Measurements from ENCODE around the gene CCDC51. TPM values are rescaled to one million over a fixed set of nuclear protein-coding genes. Genes with fewer than 3 reads are reported as not detected.

CCDC51 gene
- total and polyA plus RNA-seq, 2 donors (not counting 1 experiment from before 2014, with no cell fraction given) = 5.0 to 5.9 TPM

DNA sequence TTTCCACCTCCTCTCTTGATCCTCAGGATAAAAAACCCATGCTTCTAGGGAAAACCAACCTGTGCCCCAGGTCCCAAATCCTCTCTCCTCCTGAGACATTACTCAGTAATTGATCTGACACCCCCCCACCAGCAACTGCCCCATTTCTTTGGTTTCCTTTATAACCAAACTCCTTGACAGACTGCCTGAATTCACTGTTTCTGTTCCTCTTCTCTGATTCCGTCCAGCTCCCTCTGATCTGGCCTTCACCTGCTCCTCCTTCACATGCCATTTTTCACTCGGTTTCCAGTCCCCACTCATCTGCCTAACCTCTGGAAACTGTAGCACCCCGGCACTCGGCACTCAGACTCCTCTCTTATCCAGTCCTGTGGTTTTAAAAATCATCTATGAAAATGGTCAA, 2.1 kb downstream of the CCDC51 start:
- H3K4me1 ChIP-seq (ENCODE audit: control insufficient read depth in 2 of 2, insufficient read depth in 2 of 2, low read length in 2 of 2) = peaks cover 19 to 27% of the 10 kb centered on the region in 2 donors
- intact Hi-C loops (cut with micrococcal nuclease) = no loop called here
- DNase-seq = no peak

DNA sequence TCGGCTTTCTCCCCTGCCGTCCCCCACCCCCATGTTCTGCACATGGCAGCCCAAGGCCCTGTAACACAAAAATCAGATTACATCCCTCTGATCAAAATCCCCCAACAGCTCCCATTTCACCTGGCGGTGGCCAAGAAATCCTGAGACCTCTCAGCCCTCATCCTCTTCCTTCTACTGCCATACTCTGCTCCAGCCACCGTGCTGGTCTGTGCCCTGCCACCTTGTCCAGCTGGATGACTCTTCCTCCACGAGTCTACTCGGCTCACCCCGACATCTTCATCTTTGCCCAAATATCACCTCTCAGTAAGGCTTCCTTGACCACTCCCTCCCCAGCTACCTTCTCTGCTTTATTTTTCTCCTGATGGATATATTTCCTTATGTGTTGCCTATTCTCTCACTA, 3.1 kb downstream of the CCDC51 start:
- Histone ChIP-seq H3K9me3 (ENCODE audit: control extremely low read depth in 1 of 3, control insufficient read depth in 2 of 3, insufficient read depth in 1 of 3, low read length in 2 of 3) (no peaks in the 10 kb centered on the region), H3K4me2 (replicated peaks; ENCODE audit: low read depth, low read length, poor library complexity, severe bottlenecking) (no peak overlapping the region), H3K4me3 (ENCODE audit: control extremely low read depth in 1 of 5, extremely low read depth in 1 of 5, insufficient read depth in 1 of 5, low read depth in 2 of 5, low read length in 4 of 5) (no peak overlapping the region), H3K4me1 (ENCODE audit: control insufficient read depth in 2 of 2, insufficient read depth in 2 of 2, low read length in 2 of 2) (peaks cover 17 to 25% of the 10 kb centered on the region in 2 donors), H3K36me3 (replicated peaks in 1 of 2; ENCODE audit: control extremely low read depth in 1 of 2, control insufficient read depth in 1 of 2, extremely low read depth in 1 of 2, insufficient read depth in 2 of 2, low read length in 1 of 2) (peaks cover 0 to 21% of the 10 kb centered on the region in 2 experiments), H4K20me1 (ENCODE audit: control insufficient read depth, insufficient read depth, low read length, poor library complexity, severe bottlenecking) (no peaks in the 10 kb centered on the region), H3K9ac (ENCODE audit: low read length) (no peak overlapping the region), H3K79me2 (ENCODE audit: control insufficient read depth, insufficient read depth, low read length) (peaks cover 46% of the 10 kb centered on the region), H2AFZ (ENCODE audit: insufficient read depth, low read depth, low read length, poor library complexity, severe bottlenecking) (no peak overlapping the region), H3K27ac (ENCODE audit: low read length in 2 of 2) (peak overlapping the region in 1 of 2 donors; percentile 47), H3K27me3 (replicated peaks in 1 of 4; ENCODE audit: control extremely low read depth in 1 of 4, control insufficient read depth in 3 of 4, insufficient read depth in 4 of 4, low read length in 3 of 4) (no peaks in the 10 kb centered on the region)
- Mint-ChIP-seq H3K4me1 (peaks cover 29% of the 10 kb centered on the region), H3K27ac (no peak overlapping the region), H3K9me3 (ENCODE audit: insufficient read depth) (no peaks in the 10 kb centered on the region), H3K4me3 (no peak overlapping the region), H3K27me3 (no peaks in the 10 kb centered on the region)
- ATAC-seq (ENCODE audit: low read depth) = no peak
- CTCF ChIA-PET = interaction anchor here (0.7 to 13.4 kb wide), 40 partner anchors 11 to 348 kb away, joined by 3 to 330 read pairs (median 8); partner anchors contain the start of genes ATRIP, CDC25A, PFKFB4 and SHISA5
- POLR2A ChIA-PET = interaction anchor here (1.2 kb wide), 1 partner anchor 36 kb away, joined by 5 read pairs; no protein-coding TSS in a partner anchor
- no peak for TF ChIP-seq EZH2 (IDR thresholded peaks at IDR 0.05; ENCODE audit: borderline replicate concordance, insufficient read depth, low read depth, low read length, poor library complexity, severe bottlenecking)
- TF ChIP-seq, protein P1, sequence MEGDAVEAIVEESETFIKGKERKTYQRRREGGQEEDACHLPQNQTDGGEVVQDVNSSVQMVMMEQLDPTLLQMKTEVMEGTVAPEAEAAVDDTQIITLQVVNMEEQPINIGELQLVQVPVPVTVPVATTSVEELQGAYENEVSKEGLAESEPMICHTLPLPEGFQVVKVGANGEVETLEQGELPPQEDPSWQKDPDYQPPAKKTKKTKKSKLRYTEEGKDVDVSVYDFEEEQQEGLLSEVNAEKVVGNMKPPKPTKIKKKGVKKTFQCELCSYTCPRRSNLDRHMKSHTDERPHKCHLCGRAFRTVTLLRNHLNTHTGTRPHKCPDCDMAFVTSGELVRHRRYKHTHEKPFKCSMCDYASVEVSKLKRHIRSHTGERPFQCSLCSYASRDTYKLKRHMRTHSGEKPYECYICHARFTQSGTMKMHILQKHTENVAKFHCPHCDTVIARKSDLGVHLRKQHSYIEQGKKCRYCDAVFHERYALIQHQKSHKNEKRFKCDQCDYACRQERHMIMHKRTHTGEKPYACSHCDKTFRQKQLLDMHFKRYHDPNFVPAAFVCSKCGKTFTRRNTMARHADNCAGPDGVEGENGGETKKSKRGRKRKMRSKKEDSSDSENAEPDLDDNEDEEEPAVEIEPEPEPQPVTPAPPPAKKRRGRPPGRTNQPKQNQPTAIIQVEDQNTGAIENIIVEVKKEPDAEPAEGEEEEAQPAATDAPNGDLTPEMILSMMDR (IDR thresholded peaks at IDR 0.05) = no peak
- 98% methylated on average over 7 of the region's 7 CpGs for WGBS (ENCODE audit: insufficient coverage)
- intact Hi-C loops (cut with micrococcal nuclease) = loop anchor here (1.0 kb wide), 4 partner anchors 36 to 205 kb away; no protein-coding TSS in a partner anchor
- DNase-seq = no peak

More for the DNA sequence above, 2.1 kb downstream of the CCDC51 start:
- Histone ChIP-seq H3K9ac (ENCODE audit: low read length) (no peak overlapping the region), H3K27me3 (replicated peaks in 1 of 4; ENCODE audit: control extremely low read depth in 1 of 4, control insufficient read depth in 3 of 4, insufficient read depth in 4 of 4, low read length in 3 of 4) (no peaks in the 10 kb centered on the region), H3K4me3 (ENCODE audit: control extremely low read depth in 1 of 5, extremely low read depth in 1 of 5, insufficient read depth in 1 of 5, low read depth in 2 of 5, low read length in 4 of 5) (no peak overlapping the region), H4K20me1 (ENCODE audit: control insufficient read depth, insufficient read depth, low read length, poor library complexity, severe bottlenecking) (peaks cover 4% of the 10 kb centered on the region), H3K79me2 (ENCODE audit: control insufficient read depth, insufficient read depth, low read length) (peaks cover 51% of the 10 kb centered on the region), H3K4me2 (replicated peaks; ENCODE audit: low read depth, low read length, poor library complexity, severe bottlenecking) (no peak overlapping the region), H2AFZ (ENCODE audit: insufficient read depth, low read depth, low read length, poor library complexity, severe bottlenecking) (no peak overlapping the region), H3K27ac (ENCODE audit: low read length in 2 of 2) (peak overlapping the region in 1 of 2 donors; percentile 9), H3K36me3 (replicated peaks in 1 of 2; ENCODE audit: control extremely low read depth in 1 of 2, control insufficient read depth in 1 of 2, extremely low read depth in 1 of 2, insufficient read depth in 2 of 2, low read length in 1 of 2) (peaks cover 0 to 25% of the 10 kb centered on the region in 2 experiments), H3K9me3 (ENCODE audit: control extremely low read depth in 1 of 3, control insufficient read depth in 2 of 3, insufficient read depth in 1 of 3, low read length in 2 of 3) (no peaks in the 10 kb centered on the region)
- TF ChIP-seq, protein P1 (IDR thresholded peaks at IDR 0.05) = no peak
- no peak for TF ChIP-seq EZH2 (IDR thresholded peaks at IDR 0.05; ENCODE audit: borderline replicate concordance, insufficient read depth, low read depth, low read length, poor library complexity, severe bottlenecking)
- H3K4me3 Mint-ChIP-seq = no peak overlapping the region
- 0% methylated on average over 1 of the region's 4 CpGs for WGBS (ENCODE audit: insufficient coverage)
- no peak for ATAC-seq (ENCODE audit: low read depth)
- CTCF ChIA-PET = interaction anchor here (2.4 to 13.4 kb wide), 5 partner anchors 36 to 244 kb away, joined by 14 to 330 read pairs (median 51); no protein-coding TSS in a partner anchor
- H3K27ac Mint-ChIP-seq = no peak overlapping the region
- no peaks in the 10 kb centered on the region for H3K27me3 Mint-ChIP-seq
- POLR2A ChIA-PET = no interaction called here
- H3K4me1 Mint-ChIP-seq = peaks cover 35% of the 10 kb centered on the region
- H3K9me3 Mint-ChIP-seq (ENCODE audit: insufficient read depth) = no peaks in the 10 kb centered on the region

Data from B cell (primary cell).